Peyer's patch (tissue), 4 donors: ENCODE results near the gene OXA1L. TPM values are rescaled to one million over a fixed set of nuclear protein-coding genes. Genes with fewer than 3 reads are reported as not detected.
"Not testable (repeated sequence)": the region's sequence is repeated elsewhere in the genome, so short reads cannot be mapped to it uniquely, and the experiment has no call there.

ENCODE experiments used
- DNase-seq, 3 donors: peaks; one replicate each; pipeline ENCODE4 v3.0.0-alpha.2; 2017 to 2019
- H3K27ac ChIP-seq, 4 donors: fragments of 200-600 bp; sonication (generic); one replicate each; pipeline ENCODE4 v1.5.1; 2016 to 2019
- H3K27me3 ChIP-seq, 2 donors: fragments of 200-600 bp; sonication (generic); one replicate each; pipeline ENCODE4 v1.5.1; 2019
- H3K36me3 ChIP-seq, 3 donors: fragments of 200-600 bp; sonication (generic); one replicate each; pipeline ENCODE4 v1.5.1; 2016 to 2019
- H3K4me1 ChIP-seq, 4 donors: fragments of 200-600 bp; sonication (generic); one replicate each; pipeline ENCODE4 v1.5.1; 2016 to 2019
- H3K4me3 ChIP-seq, 4 donors: fragments of 200-600 bp; sonication (generic); 1 replicate in 3 of 4; 2 replicates in 1 of 4; pipeline ENCODE4 v1.5.1; 2016 to 2019; ENCODE audit warnings: mild to moderate bottlenecking in 1 of 4
- H3K9me3 ChIP-seq, 4 donors: fragments of 200-600 bp; sonication (generic); one replicate each; pipeline ENCODE4 v1.5.1; 2016 to 2019; ENCODE audit warnings: mild to moderate bottlenecking in 1 of 4
- CTCF ChIP-seq, 6 experiments: fragments of 450-650 bp in 4 of 6; fragments of 200-600 bp in 2 of 6; sonication (generic) in 1 of 6; IDR thresholded peaks; one replicate each; pipeline ENCODE4 v1.5.1; 2017 to 2019; ENCODE audit warnings: antibody characterized with exemption in 6 of 6, mild to moderate bottlenecking in 3 of 6, moderate library complexity in 1 of 6
- POLR2A ChIP-seq, 2 donors: fragments of 450-650 bp; IDR thresholded peaks; one replicate each; pipeline ENCODE4 v1.5.1; 2017; ENCODE audit warnings: antibody characterized with exemption in 2 of 2, mild to moderate bottlenecking in 2 of 2, moderate library complexity in 2 of 2
- total RNA-seq, 4 donors: library from RNA; depleted of rRNA; stranded (reverse); fragments of >200 nt; gene quantifications; one replicate each; pipeline ENCODE4 v1.1.0, GENCODE V29; 2016

Gene OXA1L
- 100 to 1,000 TPM in 2 of 4 donors, 10 to 100 TPM in 2; 73.6 to 115 (median 90.4) TPM for total RNA-seq

- DNase-seq = peak; percentile 92 to 99 (median 94)
- Histone ChIP-seq H3K27ac (peak within 1 kb of the TSS; percentile 61 to 90 (median 82)), H3K4me1 (peaks cover 0 to 22% (median 5%) of the 10 kb centered on the region in 4 donors), H3K36me3 (peaks cover 0 to 29% (median 0%) of the 10 kb centered on the region in 3 donors), H3K9me3 (peaks cover 0 to 5% (median 0%) of the 10 kb centered on the region in 4 donors), H3K27me3 (no peaks in the 10 kb centered on the region), H3K4me3 (peak within 1 kb of the TSS; percentile 69 to 97 (median 88))
- TF ChIP-seq CTCF (IDR thresholded peaks at IDR 0.05) = no peak
- peak; percentile 38 to 49 for TF ChIP-seq POLR2A (IDR thresholded peaks at IDR 0.05)
Observed at GRCh38 chr14:22766457-22767322, at the start of gene OXA1L. OXA1L (plus strand) TSS chr14:22766688; CDS start chr14:22766702, 14 bp downstream.

- Histone ChIP-seq H3K27me3 (no peaks in the 10 kb centered on the region), H3K9me3 (no peaks in the 10 kb centered on the region), H3K4me1 (peaks cover 0 to 4% (median 0%) of the 10 kb centered on the region in 4 donors), H3K27ac (no peak overlapping the region), H3K36me3 (no peaks in the 10 kb centered on the region), H3K4me3 (no peak overlapping the region)
- TF ChIP-seq POLR2A (IDR thresholded peaks at IDR 0.05) = no peak
- no peak for TF ChIP-seq CTCF (IDR thresholded peaks at IDR 0.05)
- DNase-seq = no peak
Observed at GRCh38 chr14:22718091-22718490, 48.4 kb upstream of the OXA1L start.

DNA sequence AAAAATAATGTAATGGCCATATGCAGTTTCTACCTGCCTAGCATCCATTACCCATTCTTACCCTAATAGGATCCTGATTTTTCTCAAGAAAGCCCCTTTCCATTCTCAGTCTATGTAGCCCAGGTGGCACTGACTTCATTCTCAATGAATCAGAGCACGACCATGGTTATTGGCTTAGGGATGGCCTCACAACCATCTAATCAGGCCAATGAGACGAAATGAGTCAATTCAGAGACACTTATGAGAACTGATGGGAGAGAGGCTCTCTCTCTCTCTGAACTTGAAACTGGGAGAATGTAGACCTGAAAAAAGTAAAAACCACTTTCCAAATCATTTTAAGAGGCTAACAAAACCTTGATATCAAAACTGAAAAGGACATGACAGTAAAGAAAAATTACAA is 45.3 kb upstream of the OXA1L start:
- no peaks in the 10 kb centered on the region for H3K9me3 ChIP-seq
- no peak overlapping the region for H3K4me3 ChIP-seq
- no peaks in the 10 kb centered on the region for H3K4me1 ChIP-seq
- no peak overlapping the region for H3K27ac ChIP-seq
- DNase-seq = no peak
- no peaks in the 10 kb centered on the region for H3K27me3 ChIP-seq
- TF ChIP-seq CTCF (IDR thresholded peaks at IDR 0.05) (no peak), POLR2A (IDR thresholded peaks at IDR 0.05) (no peak)
- H3K36me3 ChIP-seq = no peaks in the 10 kb centered on the region

GRCh38 chr14:22723815-22724214 is 42.7 kb upstream of the OXA1L start:
- Histone ChIP-seq H3K4me3 (no peak overlapping the region), H3K27me3 (no peaks in the 10 kb centered on the region), H3K4me1 (no peaks in the 10 kb centered on the region), H3K9me3 (no peaks in the 10 kb centered on the region), H3K27ac (no peak overlapping the region), H3K36me3 (no peaks in the 10 kb centered on the region)
- DNase-seq = no peak
- TF ChIP-seq POLR2A (IDR thresholded peaks at IDR 0.05) (no peak), CTCF (IDR thresholded peaks at IDR 0.05) (no peak)

DNA sequence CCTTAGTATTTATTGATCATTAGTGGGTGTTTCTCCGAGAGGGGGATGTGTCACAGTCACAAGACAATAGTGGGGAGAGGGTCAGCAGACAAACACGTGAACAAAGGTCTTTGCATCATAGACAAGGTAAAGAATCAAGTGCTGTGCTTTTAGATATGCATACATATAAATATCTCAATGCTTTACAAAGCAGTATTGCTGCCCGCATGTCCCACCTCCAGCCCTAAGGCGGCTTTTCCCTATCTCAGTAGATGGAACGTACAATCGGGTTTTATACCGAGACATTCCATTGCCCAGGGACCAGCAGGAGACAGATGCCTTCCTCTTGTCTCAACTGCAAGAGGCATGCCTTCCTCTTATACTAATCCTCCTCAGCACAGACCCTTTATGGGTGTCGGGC is 41.6 kb upstream of the OXA1L start:
- not testable (repeated sequence) for DNase-seq, H3K27ac ChIP-seq, H3K4me3 ChIP-seq, H3K4me1 ChIP-seq, H3K9me3 ChIP-seq, H3K27me3 ChIP-seq, H3K36me3 ChIP-seq

- H3K9me3 ChIP-seq, H3K4me1 ChIP-seq, DNase-seq, H3K27ac ChIP-seq, H3K4me3 ChIP-seq, H3K27me3 ChIP-seq, H3K36me3 ChIP-seq: not testable (repeated sequence)
Observed at GRCh38 chr14:22725374-22725773, 41.1 kb upstream of the OXA1L start.
